Activated T-cell treated with anti-CD3 and anti-CD28 coated beads, Interleukin-2, amount 50 U/mL, for 4 hours (primary cell): ENCODE results near the gene MICALL2. TPM values are rescaled to one million over a fixed set of nuclear protein-coding genes. Genes with fewer than 3 reads are reported as not detected.

Experiments
- ATAC-seq, 2 donors: fragments of 200-7000 bp; cut with Tn5 transposase; one replicate each; pipeline ENCODE4 v1.10.0; 2021
- DNase-seq: peaks from one replicate; pipeline ENCODE4 v3.0.0-alpha.2; 2020
- H3K27me3 Mint-ChIP-seq: one replicate; pipeline ENCODE4 v1.8.0; 2021; ENCODE audit warnings: low read depth, mixed read lengths
- H3K36me3 Mint-ChIP-seq: one replicate; pipeline ENCODE4 v1.8.0; 2022; ENCODE audit warnings: mixed read lengths; ENCODE audit not compliant: insufficient read depth
- H3K4me1 Mint-ChIP-seq: one replicate; pipeline ENCODE4 v1.8.0; 2021; ENCODE audit warnings: low read depth, mixed read lengths
- H3K4me3 Mint-ChIP-seq: one replicate; pipeline ENCODE4 v1.8.0; 2021; ENCODE audit warnings: mild to moderate bottlenecking, moderate library complexity, mixed read lengths
- H3K9me3 Mint-ChIP-seq: one replicate; pipeline ENCODE4 v1.8.0; 2021; ENCODE audit warnings: mixed read lengths
- total RNA-seq, 3 donors: library from RNA; stranded (reverse); gene quantifications; one replicate each; pipeline ENCODE4 v1.2.1, GENCODE V29; 2021

The MICALL2 gene
- total RNA-seq, 3 donors from 2014 or later: 1.3 to 2.7 (median 1.4) TPM

DNA sequence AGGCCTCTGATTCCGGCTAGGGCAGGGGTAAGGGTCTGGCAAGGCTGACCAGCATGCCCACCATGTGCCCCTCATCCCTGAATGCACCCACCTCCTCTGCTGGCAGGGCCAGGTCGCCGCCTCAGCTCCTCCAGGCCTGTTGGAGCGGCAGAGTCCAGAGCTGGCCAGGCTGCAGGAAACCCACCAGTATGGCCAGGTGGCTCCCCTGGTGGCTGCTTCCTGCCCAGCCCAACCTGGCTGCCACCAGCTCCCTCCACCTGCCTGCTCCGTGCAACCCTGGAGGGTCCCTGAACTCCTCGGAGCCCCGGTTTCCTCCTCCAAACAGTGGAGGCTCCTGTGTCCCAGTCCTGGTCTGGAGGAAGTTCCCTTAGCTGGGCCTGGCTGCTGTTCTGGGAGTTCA, 39.6 kb downstream of the MICALL2 start:
- DNase-seq: no peak
- no peak overlapping the region for H3K4me3 Mint-ChIP-seq
- H3K9me3 Mint-ChIP-seq: no peaks in the 10 kb centered on the region
- no peaks in the 10 kb centered on the region for H3K36me3 Mint-ChIP-seq
- peaks cover 21% of the 10 kb centered on the region for H3K4me1 Mint-ChIP-seq
- no peak for ATAC-seq
- H3K27me3 Mint-ChIP-seq: peaks cover 15% of the 10 kb centered on the region

DNA sequence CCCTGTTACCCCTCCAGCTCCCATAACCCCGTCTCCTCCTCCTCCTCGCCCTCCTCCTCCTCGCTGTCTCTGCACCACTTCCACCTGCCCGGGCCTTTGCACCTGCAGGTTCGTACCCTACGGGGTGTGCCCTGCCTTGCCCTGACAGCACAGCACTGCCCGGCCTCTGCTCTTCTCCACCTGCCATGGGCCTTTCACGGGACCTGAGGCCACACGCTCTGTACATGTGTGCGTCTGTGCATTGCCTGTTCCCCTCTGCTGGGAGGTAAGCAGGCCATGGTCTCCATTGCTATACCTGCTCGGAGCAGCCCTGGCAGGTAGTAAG, 40.0 kb downstream of the MICALL2 start:
- no peaks in the 10 kb centered on the region for H3K36me3 Mint-ChIP-seq
- DNase-seq (no peak), ATAC-seq (no peak)
- H3K4me1 Mint-ChIP-seq: peaks cover 21% of the 10 kb centered on the region
- no peak overlapping the region for H3K4me3 Mint-ChIP-seq
- H3K27me3 Mint-ChIP-seq: peaks cover 15% of the 10 kb centered on the region
- H3K9me3 Mint-ChIP-seq: no peaks in the 10 kb centered on the region

DNA sequence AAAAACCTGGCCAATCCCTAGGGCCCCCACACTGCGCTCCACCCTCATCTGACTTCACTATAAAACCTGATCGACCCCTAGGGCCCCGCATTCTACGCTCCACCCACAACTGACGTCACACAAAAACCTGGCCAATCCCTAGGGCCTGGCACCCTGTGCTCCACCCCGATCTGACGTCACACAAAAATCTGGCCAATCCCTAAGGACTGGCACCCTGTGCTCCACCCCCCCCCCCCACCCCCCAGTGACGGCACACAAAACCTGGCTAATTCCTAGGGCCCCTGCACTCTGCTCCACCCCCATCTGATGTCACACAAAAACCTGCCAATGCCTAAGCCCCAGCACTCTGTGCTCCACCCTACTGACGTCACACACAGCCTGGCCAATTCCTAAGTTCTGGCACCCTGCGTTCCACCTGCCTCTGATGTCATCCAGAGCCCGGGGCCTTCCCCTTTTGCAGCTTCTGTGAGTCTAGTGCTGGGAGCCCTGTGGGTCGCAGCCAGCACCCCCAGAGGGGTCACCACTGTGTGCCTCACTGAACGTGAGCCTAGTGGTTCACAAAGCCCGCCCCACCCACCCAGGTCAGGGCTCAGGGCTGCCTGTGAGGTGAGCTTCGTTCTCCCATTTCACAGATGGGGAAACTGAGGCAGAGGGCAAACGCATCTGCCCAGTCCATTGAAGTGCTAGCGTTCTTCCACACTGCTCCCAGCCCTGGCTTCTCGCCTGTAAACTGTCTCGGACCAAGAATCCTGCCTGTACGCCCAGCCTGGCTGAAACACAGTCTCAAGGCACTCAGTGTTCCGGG, 40.6 kb downstream of the MICALL2 start:
- Mint-ChIP-seq H3K9me3 (no peaks in the 10 kb centered on the region), H3K36me3 (no peaks in the 10 kb centered on the region), H3K27me3 (peaks cover 15% of the 10 kb centered on the region), H3K4me1 (peaks cover 21% of the 10 kb centered on the region), H3K4me3 (no peak overlapping the region)
- no peak for ATAC-seq
- DNase-seq: no peak

DNA sequence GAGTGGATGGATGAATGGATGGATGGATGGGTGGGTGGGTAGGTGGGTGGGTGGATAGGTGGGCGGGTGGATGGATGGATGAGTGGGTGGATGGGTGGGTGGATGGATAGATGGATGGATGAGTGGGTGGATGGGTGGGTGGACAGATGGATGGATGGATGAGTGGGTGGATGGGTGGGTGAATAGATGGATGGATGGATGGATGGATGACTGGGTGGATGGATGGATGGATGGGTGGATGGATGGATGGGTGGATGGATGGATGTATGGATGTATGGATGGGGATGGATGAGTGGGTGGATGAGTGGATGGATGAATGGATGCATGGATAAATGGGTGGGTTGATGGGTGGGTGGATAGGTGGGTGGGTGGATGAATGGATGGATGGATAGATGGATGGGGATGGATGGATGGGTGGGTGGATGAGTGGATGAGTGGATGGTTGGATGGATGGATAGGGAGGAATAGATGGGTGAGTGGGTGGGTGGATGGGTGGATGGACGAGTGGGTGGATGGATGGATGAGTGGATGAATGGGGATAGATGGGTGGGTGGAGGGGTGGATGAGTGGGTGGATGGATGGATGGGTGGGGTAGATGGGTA, 43.8 kb downstream of the MICALL2 start:
- no peak for ATAC-seq
- DNase-seq: no peak
- H3K27me3 Mint-ChIP-seq: peaks cover 6% of the 10 kb centered on the region

DNA sequence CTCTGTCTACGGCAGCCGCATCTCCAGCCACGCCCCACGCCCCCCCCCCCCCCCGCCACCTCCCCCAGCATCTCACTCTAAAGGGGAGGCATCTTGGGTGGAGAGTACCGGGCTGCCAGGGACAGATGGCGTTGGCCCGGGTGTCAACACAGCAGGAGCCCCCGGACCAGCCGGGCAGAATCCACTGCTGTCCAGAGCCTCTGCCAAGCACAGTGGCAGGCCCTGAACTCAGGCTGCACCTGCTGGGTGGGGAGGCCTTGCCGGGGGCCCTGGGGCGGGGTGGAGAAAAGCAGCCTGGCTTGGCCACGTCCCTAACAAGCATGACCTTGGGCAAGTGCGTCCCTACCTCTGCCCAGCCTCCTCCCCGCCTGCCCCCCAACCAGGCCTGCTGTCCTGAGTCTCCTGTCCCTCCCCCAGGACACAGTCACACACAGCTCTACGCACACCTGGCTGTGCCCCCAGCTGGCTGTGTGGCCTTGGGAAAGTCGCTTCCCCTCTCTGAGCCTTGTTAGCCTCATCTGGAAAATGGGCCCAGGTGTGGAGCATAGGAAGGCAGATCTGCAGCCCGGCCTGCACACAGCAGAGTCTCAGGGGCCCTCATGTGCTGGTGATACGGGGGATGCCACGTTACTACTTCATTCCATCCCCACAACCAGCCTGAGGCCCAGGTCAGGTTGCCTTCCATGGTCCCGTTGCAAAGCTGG, 45.2 kb downstream of the MICALL2 start:
- Mint-ChIP-seq H3K4me1 (peaks cover 22% of the 10 kb centered on the region), H3K27me3 (peaks cover 7% of the 10 kb centered on the region), H3K9me3 (no peaks in the 10 kb centered on the region), H3K4me3 (no peak overlapping the region), H3K36me3 (no peaks in the 10 kb centered on the region)
- DNase-seq (no peak), ATAC-seq (no peak)

More for the DNA sequence above, 43.8 kb downstream of the MICALL2 start:
- peaks cover 24% of the 10 kb centered on the region for H3K4me1 Mint-ChIP-seq
- H3K36me3 Mint-ChIP-seq: no peaks in the 10 kb centered on the region
- no peak overlapping the region for H3K4me3 Mint-ChIP-seq
- no peaks in the 10 kb centered on the region for H3K9me3 Mint-ChIP-seq

DNA sequence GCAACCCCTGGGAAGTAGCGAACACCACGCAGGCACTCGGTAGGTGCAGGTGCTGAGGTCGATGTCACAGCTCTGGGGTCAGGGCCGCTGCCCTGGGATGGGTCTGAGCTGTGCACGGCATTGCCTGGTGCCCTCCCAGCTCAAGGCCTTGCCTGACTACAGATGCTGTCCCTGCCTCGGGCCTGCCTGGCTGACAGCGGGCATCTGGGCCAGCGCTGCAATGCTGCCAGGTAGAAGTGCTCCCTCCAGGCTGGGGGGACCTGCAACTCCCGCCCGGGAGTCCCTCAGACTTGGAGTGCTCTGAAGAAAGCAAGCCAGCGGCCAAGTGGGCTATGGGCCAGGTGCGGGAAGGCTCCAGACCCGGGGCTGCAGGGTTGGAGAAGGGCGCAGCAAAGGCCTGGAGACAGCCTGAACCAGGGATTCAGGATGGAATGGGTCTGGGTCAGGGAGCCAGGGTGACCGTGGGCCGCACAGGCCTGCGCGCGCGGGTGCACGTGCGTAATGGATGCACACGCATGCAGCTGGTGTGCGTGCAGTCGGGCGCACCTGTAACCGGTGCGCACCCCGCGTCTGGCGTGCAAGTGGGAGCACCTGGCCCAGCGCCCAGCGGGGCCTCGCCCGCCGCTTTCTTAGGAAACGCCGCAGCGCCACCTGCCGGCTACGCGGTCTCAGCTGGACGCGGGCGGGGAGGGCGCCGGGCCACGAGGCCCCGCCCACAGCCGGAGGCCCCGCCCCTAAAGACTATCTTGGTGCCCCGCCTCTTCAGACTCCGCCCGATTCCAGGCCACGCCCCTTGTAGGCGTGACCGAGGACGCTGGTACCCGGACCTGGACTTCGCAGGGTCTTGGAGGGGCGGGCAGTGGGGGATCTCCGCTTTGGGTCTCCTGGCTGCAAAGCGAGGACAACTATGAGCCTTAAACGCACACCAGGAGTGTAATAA, 46.7 kb downstream of the MICALL2 start:
- Mint-ChIP-seq H3K36me3 (no peaks in the 10 kb centered on the region), H3K27me3 (peaks cover 13% of the 10 kb centered on the region), H3K4me3 (peak overlapping the region; percentile 43), H3K9me3 (no peaks in the 10 kb centered on the region), H3K4me1 (peaks cover 13% of the 10 kb centered on the region)
- ATAC-seq: peak; percentile 80 to 87
- peak; percentile 90 for DNase-seq

DNA sequence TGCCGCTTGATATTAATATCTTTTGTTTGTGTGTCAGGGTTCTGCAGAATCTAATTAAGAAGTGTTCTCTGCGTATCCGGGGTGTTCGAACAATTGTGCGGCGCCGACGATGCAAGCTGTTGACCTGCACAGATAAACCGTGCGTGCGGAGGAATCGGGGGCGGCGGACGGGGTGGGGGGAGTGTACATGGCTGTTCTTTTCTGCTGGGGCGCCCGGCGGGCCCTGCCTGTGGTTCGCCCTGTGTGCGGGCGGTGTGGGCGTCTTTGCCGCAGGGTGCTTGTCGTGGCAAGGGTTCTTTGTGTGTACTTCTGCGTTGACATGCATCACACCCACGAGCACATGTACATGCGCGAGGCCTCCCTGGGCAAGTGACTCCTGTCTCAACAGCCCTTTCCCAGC, 47.9 kb downstream of the MICALL2 start:
- no peak overlapping the region for H3K4me3 Mint-ChIP-seq
- no peaks in the 10 kb centered on the region for H3K9me3 Mint-ChIP-seq
- H3K4me1 Mint-ChIP-seq: peaks cover 4% of the 10 kb centered on the region

DNA sequence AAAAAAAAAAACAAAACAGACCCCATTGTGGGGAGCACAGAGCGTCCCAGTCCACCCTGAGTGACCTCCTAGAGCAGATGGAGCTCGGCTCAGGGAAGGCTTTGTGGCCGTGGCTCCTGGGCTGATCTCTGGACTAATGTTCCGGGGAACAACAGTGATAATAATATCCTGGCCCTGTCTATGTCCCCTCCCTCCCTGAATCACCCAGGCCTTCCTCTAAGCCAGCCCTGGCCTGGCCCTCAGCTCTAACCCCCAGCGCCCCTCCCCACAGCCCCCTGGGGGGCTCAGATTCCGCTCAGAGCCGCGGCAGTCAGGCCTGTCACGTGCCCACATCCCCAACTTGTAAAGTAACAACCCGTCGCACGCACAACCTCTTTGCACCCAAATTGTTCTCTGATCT, 48.3 kb downstream of the MICALL2 start:
- Mint-ChIP-seq H3K27me3 (peaks cover 24% of the 10 kb centered on the region), H3K4me1 (peaks cover 3% of the 10 kb centered on the region), H3K9me3 (no peaks in the 10 kb centered on the region), H3K36me3 (no peaks in the 10 kb centered on the region), H3K4me3 (no peak overlapping the region)
- ATAC-seq (no peak), DNase-seq (no peak)

More for the DNA sequence above, 47.9 kb downstream of the MICALL2 start:
- Mint-ChIP-seq H3K36me3 (no peaks in the 10 kb centered on the region), H3K27me3 (peaks cover 20% of the 10 kb centered on the region)
- DNase-seq (no peak), ATAC-seq (no peak)

DNA sequence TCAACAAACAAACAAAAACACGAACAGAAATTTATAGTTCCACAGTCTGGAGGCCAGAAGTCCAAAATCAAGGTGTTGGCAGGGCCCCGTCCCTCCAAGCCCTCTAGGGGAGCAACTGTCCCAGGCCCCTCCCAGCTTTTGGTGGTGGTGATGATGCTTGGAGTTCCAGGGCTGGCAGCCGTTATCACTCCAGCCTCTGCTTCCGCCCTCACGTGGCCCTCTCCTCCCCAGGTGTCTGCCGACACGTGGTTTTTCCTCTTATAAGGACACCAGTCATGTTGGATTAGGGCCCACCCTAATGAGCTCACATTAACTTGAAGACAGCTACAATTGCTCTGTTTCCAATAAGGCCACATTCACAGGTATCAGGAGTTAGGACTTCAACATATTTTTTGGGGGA, 49.7 kb downstream of the MICALL2 start:
- peaks cover 35% of the 10 kb centered on the region for H3K27me3 Mint-ChIP-seq
- no peaks in the 10 kb centered on the region for H3K36me3 Mint-ChIP-seq
- H3K4me1 Mint-ChIP-seq: peaks cover 3% of the 10 kb centered on the region
- DNase-seq: no peak
- H3K4me3 Mint-ChIP-seq: no peak overlapping the region
- no peaks in the 10 kb centered on the region for H3K9me3 Mint-ChIP-seq
- no peak for ATAC-seq

DNA sequence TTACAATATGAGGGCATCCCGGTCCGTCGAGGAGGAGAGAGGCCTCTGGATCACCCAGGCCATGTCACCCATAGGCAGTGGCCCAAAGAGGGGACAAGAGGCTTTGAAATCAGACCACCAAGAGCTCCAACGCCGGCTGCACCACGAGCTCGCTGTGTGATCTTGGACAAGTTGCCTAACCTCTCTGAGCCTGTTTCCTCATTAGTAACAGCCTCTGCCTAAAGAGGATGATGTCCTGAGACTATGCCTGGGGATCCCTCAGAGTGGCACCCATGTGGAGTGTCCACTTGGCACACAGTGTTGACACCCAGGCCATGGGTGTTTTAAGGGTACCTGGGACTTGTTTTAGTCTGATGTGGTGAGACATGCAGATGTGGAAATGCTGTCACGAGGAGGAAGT, 50.8 kb downstream of the MICALL2 start:
- H3K27me3 Mint-ChIP-seq: peaks cover 46% of the 10 kb centered on the region
- ATAC-seq: no peak

DNA sequence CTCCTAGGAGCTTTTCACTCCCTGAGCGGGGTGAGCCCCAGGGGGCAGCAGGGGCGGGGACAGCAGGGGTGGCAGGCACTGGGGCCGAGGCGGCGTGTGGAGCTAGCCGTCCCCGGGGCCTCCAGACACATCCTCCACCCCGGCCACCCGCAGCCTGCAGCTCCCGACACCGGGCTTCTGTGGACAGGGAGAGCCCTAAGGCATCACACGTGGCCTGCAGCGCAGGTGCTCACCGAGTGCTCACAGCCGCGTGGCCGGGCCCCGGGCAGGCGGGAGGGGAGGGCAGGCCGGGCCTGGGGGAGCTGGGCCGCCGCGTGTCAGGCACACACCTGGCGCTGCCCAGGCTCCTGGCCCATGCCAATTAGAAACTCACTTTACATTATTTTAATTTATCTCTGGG, 51.4 kb downstream of the MICALL2 start:
- no peaks in the 10 kb centered on the region for H3K36me3 Mint-ChIP-seq
- DNase-seq (no peak), ATAC-seq (no peak)
- H3K27me3 Mint-ChIP-seq: peaks cover 48% of the 10 kb centered on the region
- H3K4me3 Mint-ChIP-seq: no peak overlapping the region
- no peaks in the 10 kb centered on the region for H3K9me3 Mint-ChIP-seq
- H3K4me1 Mint-ChIP-seq: peaks cover 6% of the 10 kb centered on the region

More for the DNA sequence above, 50.8 kb downstream of the MICALL2 start:
- Mint-ChIP-seq H3K4me1 (peaks cover 9% of the 10 kb centered on the region), H3K4me3 (no peak overlapping the region), H3K9me3 (no peaks in the 10 kb centered on the region), H3K36me3 (no peaks in the 10 kb centered on the region)
- DNase-seq: no peak

DNA sequence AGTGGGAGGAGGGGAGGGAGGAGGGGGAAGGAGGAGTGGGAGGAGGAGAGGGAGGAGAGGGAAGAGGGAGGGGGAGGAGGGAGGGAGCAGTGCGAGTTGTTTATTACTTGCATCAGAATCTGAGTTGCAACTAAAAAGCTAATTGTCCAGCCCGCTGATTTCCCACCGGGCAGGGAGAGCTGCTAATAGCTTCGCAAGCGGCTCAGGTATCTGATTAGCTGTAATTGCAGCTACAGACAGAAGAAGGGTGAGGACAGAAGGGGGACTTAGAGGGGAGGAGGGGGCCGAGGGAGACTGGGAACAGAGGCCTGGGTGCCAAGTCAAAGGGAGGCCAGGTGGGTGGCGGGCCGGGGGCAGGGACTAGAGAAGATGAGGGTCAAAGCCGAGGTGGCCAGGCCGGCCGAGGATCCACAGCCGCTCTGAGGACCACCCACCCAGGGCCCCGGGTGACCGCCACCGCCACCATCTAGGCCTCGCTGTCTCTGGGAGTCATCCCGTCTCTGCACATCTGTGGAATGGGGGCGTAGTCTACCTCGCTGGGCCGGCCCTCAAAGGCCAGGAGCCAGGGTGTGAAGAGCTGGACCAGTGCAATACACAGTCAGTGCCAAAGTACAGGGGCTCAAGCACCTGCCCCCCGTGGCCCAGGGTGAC, 54.2 kb downstream of the MICALL2 start:
- DNase-seq (no peak), ATAC-seq (no peak)
- H3K9me3 Mint-ChIP-seq: peaks cover 4% of the 10 kb centered on the region
- no peak overlapping the region for H3K4me3 Mint-ChIP-seq
- H3K4me1 Mint-ChIP-seq: peaks cover 6% of the 10 kb centered on the region
- peaks cover 65% of the 10 kb centered on the region for H3K27me3 Mint-ChIP-seq
- H3K36me3 Mint-ChIP-seq: no peaks in the 10 kb centered on the region

DNA sequence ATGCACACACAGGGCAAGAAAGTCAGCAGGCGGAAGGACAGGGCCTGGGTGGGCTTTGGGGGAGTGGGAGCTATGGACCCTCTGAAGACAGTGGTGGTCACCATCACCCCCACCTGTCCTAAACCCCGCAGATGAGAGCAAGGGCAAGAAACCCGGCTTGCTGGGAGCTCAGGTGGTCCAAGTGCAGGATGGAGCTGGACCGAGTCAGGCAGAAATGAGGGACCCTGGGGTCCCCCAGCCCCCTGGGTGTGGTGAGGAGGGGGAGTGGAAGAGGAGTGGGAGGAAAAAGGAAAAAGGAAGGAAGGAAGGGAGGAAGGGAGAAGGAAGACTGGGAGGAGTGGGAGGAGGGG, 54.8 kb downstream of the MICALL2 start:
- Mint-ChIP-seq H3K27me3 (peaks cover 65% of the 10 kb centered on the region), H3K36me3 (no peaks in the 10 kb centered on the region), H3K4me1 (peaks cover 6% of the 10 kb centered on the region), H3K9me3 (peaks cover 4% of the 10 kb centered on the region), H3K4me3 (no peak overlapping the region)
- no peak for ATAC-seq
- no peak for DNase-seq
